OCI-LY7 (cell line): ENCODE results near the gene NOL9. TPM values are rescaled to one million over a fixed set of nuclear protein-coding genes. Genes with fewer than 3 reads are reported as not detected.
A peak's percentile ranks its signal among the peaks of the same experiment; 100 is the strongest.

Experiments
- BruUV-seq: library from RNA; stranded (reverse); fragments of 400-500 nt; replicated peaks from 2 replicates; lab custom pipeline; 2021; lab: Mats Ljungman, UMichigan
- CTCF ChIA-PET: fragments of 300-600 bp; sonication (Branson Sonifier 250); formaldehyde crosslinking; loops from one replicate; lab custom pipeline; 2022; ENCODE audit warnings: antibody characterized with exemption; ENCODE audit not compliant: unreplicated experiment; lab: Charles Lee
- POLR2A ChIA-PET: fragments of 300-600 bp; sonication (Branson Sonifier 250); formaldehyde crosslinking; loops from one replicate; lab custom pipeline; 2022; ENCODE audit warnings: antibody characterized with exemption; lab: Charles Lee
- DNase-seq: peaks from one replicate; pipeline ENCODE4 v3.0.0-alpha.2; 2015; ENCODE audit warnings: low spot score
- H2AFZ ChIP-seq: fragments of 200-600 bp; sonication (generic), shearing (Covaris generic); 2 replicates; pipeline ENCODE4 v1.6.1; 2014; ENCODE audit warnings: mild to moderate bottlenecking, antibody characterized with exemption, low read length, moderate library complexity
- H3K27ac ChIP-seq: fragments of 200-600 bp; sonication (generic); 2 replicates; pipeline ENCODE4 v1.5.1; 2014; ENCODE audit warnings: mixed run types, low read depth, mild to moderate bottlenecking, moderate library complexity, low read length, inconsistent platforms; ENCODE audit not compliant: poor library complexity, severe bottlenecking
- H3K36me3 ChIP-seq: fragments of 200-600 bp; sonication (generic); 2 replicates; pipeline ENCODE4 v1.6.1; 2014; ENCODE audit warnings: mild to moderate bottlenecking, antibody characterized with exemption, low read length, moderate library complexity, mixed read lengths; ENCODE audit not compliant: insufficient read depth
- H3K4me1 ChIP-seq: fragments of 200-600 bp; sonication (generic); 2 replicates; pipeline ENCODE4 v1.5.1; 2014; ENCODE audit warnings: mild to moderate bottlenecking, low read length; ENCODE audit not compliant: insufficient read depth, poor library complexity, severe bottlenecking
- H3K4me2 ChIP-seq: fragments of 200-600 bp; sonication (generic); 2 replicates; pipeline ENCODE4 v1.6.1; 2014; ENCODE audit warnings: mild to moderate bottlenecking, low read length
- H3K4me3 ChIP-seq: fragments of 200-600 bp; sonication (generic); 2 replicates; pipeline ENCODE4 v1.5.1; 2014; ENCODE audit warnings: mild to moderate bottlenecking, low read depth, low read length; ENCODE audit not compliant: poor library complexity, severe bottlenecking
- H3K79me2 ChIP-seq: fragments of 200-600 bp; sonication (generic); 2 replicates; pipeline ENCODE4 v1.6.1; 2016; ENCODE audit warnings: low read depth, mild to moderate bottlenecking, low read length, moderate library complexity, mixed read lengths; ENCODE audit not compliant: insufficient read depth
- H3K9me2 ChIP-seq: fragments of 200-600 bp; sonication (generic); 2 replicates; pipeline ENCODE4 v1.6.1; 2016; ENCODE audit warnings: mild to moderate bottlenecking, low read length, mixed read lengths; ENCODE audit not compliant: insufficient read depth
- H3K9me3 ChIP-seq: fragments of 200-600 bp; sonication (generic); 2 replicates; pipeline ENCODE4 v1.6.1; 2014; ENCODE audit warnings: mild to moderate bottlenecking, mixed run types, low read length, mixed read lengths
- H4K20me1 ChIP-seq: fragments of 200-600 bp; sonication (generic); 2 replicates; pipeline ENCODE4 v1.6.1; 2014; ENCODE audit warnings: mild to moderate bottlenecking, antibody characterized with exemption, low read length, moderate library complexity, mixed read lengths; ENCODE audit not compliant: insufficient read depth
- CTCF ChIP-seq: fragments of 200-600 bp; sonication (generic); conservative IDR thresholded peaks from 2 replicates; pipeline ENCODE4 v1.5.1; 2014; ENCODE audit warnings: mild to moderate bottlenecking, antibody characterized with exemption, low read length, moderate library complexity, mixed read lengths
- EZH2phosphoT487 ChIP-seq: fragments of 200-600 bp; sonication (generic); IDR thresholded peaks from 2 replicates; pipeline ENCODE4 v1.6.1; 2018; ENCODE audit warnings: low read depth, borderline replicate concordance, mild to moderate bottlenecking, mixed run types, antibody characterized with exemption, low read length, moderate library complexity, mixed read lengths
- intact Hi-C: fragments of 100-400 bp; cut with micrococcal nuclease; formaldehyde crosslinking; loops from one replicate; pipeline ENCODE4 v1.10.0; 2022; ENCODE audit not compliant: unreplicated experiment
- total RNA-seq, 2 experiments: library from RNA; depleted of rRNA in 1 of 2; stranded (reverse); fragments of >200 nt in 1 of 2; shearing (Covaris generic) in 1 of 2; gene quantifications; 2 replicates each; pipeline ENCODE4 v1.2.3, GENCODE V29; 2014 to 2022

The NOL9 gene
- total RNA-seq, 2 experiments from 2014 or later: 39.1 to 58.8 TPM

- POLR2A ChIA-PET: interaction anchor here (0.5 to 1.8 kb wide), 2 partner anchors 9 to 691 kb away, joined by 4 to 5 read pairs; no protein-coding TSS in a partner anchor
- TF ChIP-seq CTCF (no peak), EZH2phosphoT487 (no peak)
- no peak overlapping the region for H3K27ac ChIP-seq
- no peaks in the 10 kb centered on the region for H3K79me2 ChIP-seq
- no peaks in the 10 kb centered on the region for H3K9me2 ChIP-seq
- H3K4me2 ChIP-seq: peak overlapping the region; percentile 99
- DNase-seq: no peak
- peak overlapping the region; percentile 77 for H3K4me3 ChIP-seq
- no TSS peak for BruUV-seq
- H3K9me3 ChIP-seq: no peaks in the 10 kb centered on the region
- no peaks in the 10 kb centered on the region for H3K36me3 ChIP-seq
- intact Hi-C loops: loop anchor here (5.0 to 10.0 kb wide), 2 partner anchors 33 to 725 kb away; no protein-coding TSS in a partner anchor
- no peak overlapping the region; the same call in 1 of the 2 replicates for H2AFZ ChIP-seq
- H4K20me1 ChIP-seq: no peaks in the 10 kb centered on the region
- peaks cover 14% of the 10 kb centered on the region for H3K4me1 ChIP-seq
- CTCF ChIA-PET: no interaction called here
Observed at GRCh38 chr1:6489383-6489765, 64.9 kb downstream of the NOL9 start.

GRCh38 chr1:6488602-6489382, 65.5 kb downstream of the NOL9 start:
- Histone ChIP-seq H2AFZ (no peak overlapping the region), H3K9me3 (no peaks in the 10 kb centered on the region), H3K4me2 (no peak overlapping the region), H3K4me1 (peaks cover 14% of the 10 kb centered on the region), H3K27ac (no peak overlapping the region), H3K4me3 (no peak overlapping the region), H3K9me2 (no peaks in the 10 kb centered on the region), H4K20me1 (no peaks in the 10 kb centered on the region), H3K36me3 (no peaks in the 10 kb centered on the region), H3K79me2 (no peaks in the 10 kb centered on the region)
- BruUV-seq: no TSS peak
- ChIA-PET POLR2A (interaction anchor here (1.8 kb wide), 1 partner anchor 9 kb away, joined by 5 read pairs; no protein-coding TSS in a partner anchor), CTCF (interaction anchor here (0.6 kb wide), 1 partner anchor 479 kb away, joined by 5 read pairs; no protein-coding TSS in a partner anchor)
- TF ChIP-seq CTCF (no peak), EZH2phosphoT487 (no peak)
- DNase-seq: no peak
- intact Hi-C loops: loop anchor here (5.0 to 10.0 kb wide), 2 partner anchors 34 to 726 kb away; no protein-coding TSS in a partner anchor
